Measurements from ENCODE around the gene CROCC2. TPM values are rescaled to one million over a fixed set of nuclear protein-coding genes. Genes with fewer than 3 reads are reported as not detected.

Gene CROCC2
- total RNA-seq, 2 donors from 2014 or later: not detected

DNA sequence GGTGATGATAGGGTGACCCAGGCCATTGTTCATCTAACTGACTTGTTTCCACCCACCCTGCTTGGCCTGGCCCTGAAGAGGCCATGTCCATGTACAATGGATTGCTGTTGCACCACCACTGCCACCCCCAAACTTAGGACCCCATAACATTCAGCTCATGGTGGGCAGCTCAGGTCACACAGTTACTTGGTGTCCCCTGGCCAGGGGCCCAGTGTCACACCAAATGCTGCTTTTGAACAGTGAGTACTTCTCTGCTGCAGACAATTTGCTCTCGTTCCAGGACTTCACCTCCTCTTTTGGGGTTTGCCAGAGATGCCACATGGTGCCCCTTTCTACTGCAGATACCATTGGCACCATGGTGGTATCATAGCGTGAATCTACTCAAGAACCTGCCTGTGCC, 21.9 kb upstream of the CROCC2 start:
- Mint-ChIP-seq H3K27ac (no peak overlapping the region), H3K9me3 (no peaks in the 10 kb centered on the region), H3K27me3 (peaks cover 0 to 5% of the 10 kb centered on the region in 2 donors), H3K4me1 (ENCODE audit: low read depth in 2 of 2) (no peaks in the 10 kb centered on the region), H3K4me3 (no peak overlapping the region), H3K36me3 (no peaks in the 10 kb centered on the region)
- DNase-seq (ENCODE audit: low spot score) (no peak), ATAC-seq (no peak)

- no peaks in the 10 kb centered on the region for H3K4me1 Mint-ChIP-seq (ENCODE audit: low read depth in 2 of 2)
- H3K27me3 Mint-ChIP-seq: peaks cover 0 to 5% of the 10 kb centered on the region in 2 donors
- H3K36me3 Mint-ChIP-seq: no peaks in the 10 kb centered on the region
- no peaks in the 10 kb centered on the region for H3K9me3 Mint-ChIP-seq
- H3K4me3 Mint-ChIP-seq: no peak overlapping the region
- no peak overlapping the region for H3K27ac Mint-ChIP-seq
- ATAC-seq (no peak), DNase-seq (ENCODE audit: low spot score) (no peak)
Observed at GRCh38 chr2:240884745-240885144, 21.4 kb upstream of the CROCC2 start.

- ATAC-seq (no peak), DNase-seq (ENCODE audit: low spot score) (no peak)
- H3K9me3 Mint-ChIP-seq: no peaks in the 10 kb centered on the region
- no peak overlapping the region for H3K4me3 Mint-ChIP-seq
- no peaks in the 10 kb centered on the region for H3K36me3 Mint-ChIP-seq
- H3K27me3 Mint-ChIP-seq: peaks cover 0 to 5% of the 10 kb centered on the region in 2 donors
- no peaks in the 10 kb centered on the region for H3K4me1 Mint-ChIP-seq (ENCODE audit: low read depth in 2 of 2)
- no peak overlapping the region for H3K27ac Mint-ChIP-seq
Observed at GRCh38 chr2:240885566-240885965, 20.6 kb upstream of the CROCC2 start.

GRCh38 chr2:240886023-240886565, 20.0 kb upstream of the CROCC2 start:
- H3K27me3 Mint-ChIP-seq: peaks cover 0 to 5% of the 10 kb centered on the region in 2 donors
- no peaks in the 10 kb centered on the region for H3K4me1 Mint-ChIP-seq (ENCODE audit: low read depth in 2 of 2)
- H3K4me3 Mint-ChIP-seq: no peak overlapping the region
- H3K36me3 Mint-ChIP-seq: no peaks in the 10 kb centered on the region
- no peaks in the 10 kb centered on the region for H3K9me3 Mint-ChIP-seq
- ATAC-seq: no peak
- no peak overlapping the region for H3K27ac Mint-ChIP-seq
- no peak for DNase-seq (ENCODE audit: low spot score)

DNA sequence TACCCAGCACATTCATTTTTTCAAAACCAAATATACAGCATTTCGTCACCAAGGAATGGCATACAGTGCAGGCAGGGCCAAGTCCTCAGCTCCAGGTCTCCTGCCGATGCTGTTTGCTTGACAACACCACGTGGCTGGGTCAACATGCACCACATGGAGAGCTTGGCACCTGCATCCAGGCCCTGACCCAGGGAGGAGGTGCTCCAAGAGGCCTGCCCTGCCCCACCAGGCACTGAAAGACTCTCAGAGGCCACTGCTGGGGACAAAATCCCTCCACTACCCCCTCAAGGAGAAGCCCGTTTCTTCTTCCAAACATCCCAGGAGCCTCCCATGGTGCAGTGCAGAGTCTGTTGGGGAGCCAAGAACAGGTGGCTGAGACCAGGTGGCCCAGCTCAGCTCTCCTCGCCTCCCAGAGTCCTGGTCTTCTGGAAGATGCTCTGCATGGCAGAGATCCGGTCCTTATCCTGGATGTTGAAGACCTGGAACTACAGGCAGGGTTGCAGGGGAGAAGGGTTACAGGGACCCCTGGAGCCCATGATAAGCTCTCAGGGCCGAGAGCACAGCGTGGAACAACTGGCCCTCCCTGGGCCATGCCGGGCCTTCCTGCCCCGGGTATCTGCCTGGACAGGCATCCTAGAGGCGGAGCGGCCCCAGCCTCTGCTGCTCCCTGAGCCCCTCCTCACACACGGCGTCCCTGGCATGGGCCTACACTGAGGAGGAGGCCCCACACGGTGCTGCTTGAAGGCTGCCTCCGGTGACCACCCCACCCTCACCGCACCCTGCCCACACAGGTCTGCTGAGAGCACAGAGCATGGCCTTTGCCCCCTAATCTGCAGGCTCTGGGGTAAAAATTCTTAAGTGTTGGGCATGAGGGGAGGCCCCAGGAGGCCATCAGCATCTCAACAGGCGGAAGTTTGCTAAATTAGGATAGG, 19.2 kb upstream of the CROCC2 start:
- no peaks in the 10 kb centered on the region for H3K4me1 Mint-ChIP-seq (ENCODE audit: low read depth in 2 of 2)
- no peak overlapping the region for H3K27ac Mint-ChIP-seq
- ATAC-seq (no peak), DNase-seq (ENCODE audit: low spot score) (no peak)
- H3K4me3 Mint-ChIP-seq: no peak overlapping the region
- H3K9me3 Mint-ChIP-seq: no peaks in the 10 kb centered on the region
- H3K36me3 Mint-ChIP-seq: no peaks in the 10 kb centered on the region
- peaks cover 0 to 5% of the 10 kb centered on the region in 2 donors for H3K27me3 Mint-ChIP-seq

GRCh38 chr2:240887631-240888030, 18.5 kb upstream of the CROCC2 start:
- peaks cover 0 to 4% of the 10 kb centered on the region in 2 donors for H3K27me3 Mint-ChIP-seq
- H3K4me1 Mint-ChIP-seq (ENCODE audit: low read depth in 2 of 2): no peaks in the 10 kb centered on the region
- H3K9me3 Mint-ChIP-seq: no peaks in the 10 kb centered on the region
- DNase-seq (ENCODE audit: low spot score): no peak
- H3K27ac Mint-ChIP-seq: no peak overlapping the region
- ATAC-seq: no peak
- H3K36me3 Mint-ChIP-seq: no peaks in the 10 kb centered on the region
- H3K4me3 Mint-ChIP-seq: no peak overlapping the region

DNA sequence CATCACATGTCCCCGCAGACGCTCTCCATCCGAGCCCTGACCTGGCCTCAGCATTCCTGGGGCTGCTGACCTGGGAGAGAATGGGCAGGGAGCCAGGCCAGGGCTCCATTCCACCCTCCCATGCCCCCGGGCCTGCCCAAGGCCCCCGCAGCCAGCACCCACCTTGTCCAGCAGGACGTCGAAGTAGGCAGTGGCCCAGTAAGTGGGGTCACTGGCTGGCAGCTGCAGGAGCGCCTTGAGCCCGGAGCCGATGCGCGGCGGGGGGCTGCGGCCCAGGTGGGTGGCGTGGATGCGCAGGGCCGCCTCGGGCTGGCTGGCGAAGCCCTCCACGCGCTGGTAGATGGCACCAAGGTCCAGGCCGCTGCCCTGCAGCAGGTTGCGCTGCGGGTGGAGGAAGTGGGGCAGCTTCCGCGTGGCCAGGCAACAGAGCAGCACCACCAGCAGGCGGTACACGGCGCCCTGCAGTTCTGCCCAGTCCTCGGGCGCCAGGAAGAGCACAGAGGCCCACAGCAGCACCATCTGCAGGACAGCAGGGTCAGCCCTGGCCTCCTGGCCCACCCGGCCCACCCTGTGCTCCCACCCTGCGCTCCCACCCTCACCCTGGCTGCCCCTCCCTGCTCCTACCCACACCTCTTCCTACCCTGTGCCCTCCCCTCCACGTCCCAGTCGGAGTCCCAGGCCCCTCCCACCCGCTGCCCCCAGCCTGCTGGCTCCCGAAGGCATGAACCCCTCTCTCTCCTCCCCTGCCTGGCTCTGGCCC, 17.8 kb upstream of the CROCC2 start:
- Mint-ChIP-seq H3K4me3 (no peak overlapping the region), H3K27ac (no peak overlapping the region), H3K36me3 (no peaks in the 10 kb centered on the region), H3K4me1 (ENCODE audit: low read depth in 2 of 2) (no peaks in the 10 kb centered on the region), H3K9me3 (no peaks in the 10 kb centered on the region), H3K27me3 (peaks cover 0 to 2% of the 10 kb centered on the region in 2 donors)
- ATAC-seq (no peak), DNase-seq (ENCODE audit: low spot score) (no peak)

GRCh38 chr2:240888890-240889573, 17.1 kb upstream of the CROCC2 start:
- no peaks in the 10 kb centered on the region for H3K36me3 Mint-ChIP-seq
- H3K27ac Mint-ChIP-seq: no peak overlapping the region
- DNase-seq (ENCODE audit: low spot score): no peak
- no peaks in the 10 kb centered on the region for H3K27me3 Mint-ChIP-seq
- H3K9me3 Mint-ChIP-seq: no peaks in the 10 kb centered on the region
- no peaks in the 10 kb centered on the region for H3K4me1 Mint-ChIP-seq (ENCODE audit: low read depth in 2 of 2)
- no peak for ATAC-seq
- H3K4me3 Mint-ChIP-seq: no peak overlapping the region

DNA sequence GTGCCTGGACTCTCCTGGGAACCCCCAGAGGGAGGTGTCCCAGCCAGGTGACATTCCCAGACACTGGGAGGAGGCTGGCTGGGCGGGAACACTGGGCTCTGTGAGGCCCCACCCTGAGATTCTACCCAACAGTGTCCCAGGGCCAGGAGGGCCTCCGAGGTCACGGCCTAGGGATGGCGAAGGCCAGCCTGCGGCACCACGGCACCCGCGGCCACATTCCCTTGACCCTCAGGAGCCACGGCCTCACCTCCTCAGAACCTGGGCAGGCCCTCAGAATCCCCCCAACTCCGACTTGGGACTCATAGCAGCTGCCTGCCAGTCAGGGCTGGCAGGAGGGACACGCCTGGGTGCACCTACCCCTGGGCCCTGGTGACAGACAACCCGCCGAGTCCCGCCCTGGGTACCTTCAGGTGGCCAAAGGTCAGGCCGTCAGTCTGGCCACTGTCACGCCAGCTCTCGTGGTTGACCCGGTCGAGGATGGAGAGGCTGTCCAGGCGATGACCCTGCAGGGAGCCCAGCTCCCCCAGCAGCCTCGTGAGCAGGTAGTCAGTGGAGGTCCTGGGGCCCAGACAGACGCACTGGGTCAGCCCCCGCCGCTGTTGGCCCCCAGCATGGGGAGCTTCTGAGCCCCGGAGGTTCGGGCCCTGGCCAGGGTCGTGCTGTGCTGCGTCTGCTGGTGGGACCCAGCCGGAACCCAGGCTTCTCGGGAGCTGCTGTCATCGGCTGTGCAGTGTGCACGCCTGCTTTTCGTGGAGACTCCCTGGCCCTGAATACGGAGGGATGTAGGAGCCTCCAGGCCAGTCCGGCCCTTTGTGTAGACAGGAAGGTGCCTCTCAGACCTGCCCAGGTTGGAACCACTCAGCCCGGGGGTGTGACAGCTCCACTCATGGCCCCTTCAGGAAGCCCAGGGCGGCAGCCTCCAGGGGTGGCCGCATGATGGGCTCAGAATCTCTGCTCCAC, 16.3 kb upstream of the CROCC2 start:
- H3K9me3 Mint-ChIP-seq: no peaks in the 10 kb centered on the region
- H3K27me3 Mint-ChIP-seq: no peaks in the 10 kb centered on the region
- H3K27ac Mint-ChIP-seq: no peak overlapping the region
- no peaks in the 10 kb centered on the region for H3K4me1 Mint-ChIP-seq (ENCODE audit: low read depth in 2 of 2)
- no peaks in the 10 kb centered on the region for H3K36me3 Mint-ChIP-seq
- no peak overlapping the region for H3K4me3 Mint-ChIP-seq
- ATAC-seq (no peak), DNase-seq (ENCODE audit: low spot score) (no peak)

GRCh38 chr2:240890691-240891090, 15.4 kb upstream of the CROCC2 start:
- ATAC-seq: no peak
- H3K36me3 Mint-ChIP-seq: no peaks in the 10 kb centered on the region

GRCh38 chr2:240891492-240892340, 14.4 kb upstream of the CROCC2 start:
- H3K27ac Mint-ChIP-seq: no peak overlapping the region
- no peaks in the 10 kb centered on the region for H3K9me3 Mint-ChIP-seq
- DNase-seq (ENCODE audit: low spot score) (no peak), ATAC-seq (no peak)
- H3K36me3 Mint-ChIP-seq: no peaks in the 10 kb centered on the region
- H3K4me1 Mint-ChIP-seq (ENCODE audit: low read depth in 2 of 2): no peaks in the 10 kb centered on the region
- H3K27me3 Mint-ChIP-seq: no peaks in the 10 kb centered on the region
- no peak overlapping the region for H3K4me3 Mint-ChIP-seq

More at GRCh38 chr2:240890691-240891090, 15.4 kb upstream of the CROCC2 start:
- H3K27ac Mint-ChIP-seq: no peak overlapping the region
- no peak for DNase-seq (ENCODE audit: low spot score)
- H3K9me3 Mint-ChIP-seq: no peaks in the 10 kb centered on the region
- no peaks in the 10 kb centered on the region for H3K4me1 Mint-ChIP-seq (ENCODE audit: low read depth in 2 of 2)
- H3K27me3 Mint-ChIP-seq: no peaks in the 10 kb centered on the region
- H3K4me3 Mint-ChIP-seq: no peak overlapping the region

- H3K4me1 Mint-ChIP-seq (ENCODE audit: low read depth in 2 of 2): no peaks in the 10 kb centered on the region
- H3K36me3 Mint-ChIP-seq: no peaks in the 10 kb centered on the region
Observed at GRCh38 chr2:240892356-240892755, 13.8 kb upstream of the CROCC2 start.

More at GRCh38 chr2:240892356-240892755, 13.8 kb upstream of the CROCC2 start:
- Mint-ChIP-seq H3K9me3 (no peaks in the 10 kb centered on the region), H3K27me3 (no peaks in the 10 kb centered on the region), H3K4me3 (no peak overlapping the region), H3K27ac (no peak overlapping the region)
- DNase-seq (ENCODE audit: low spot score) (no peak), ATAC-seq (no peak)
